GM19463 (cell line): ENCODE results near the gene ERMP1.

ENCODE experiments used
- ATAC-seq: cut with Tn5 transposase; IDR thresholded peaks from one replicate; pipeline ENCODE4 v1.9.1; 2021; ENCODE audit warnings: mild to moderate bottlenecking, moderate library complexity; ENCODE audit not compliant: unreplicated experiment

Gene ERMP1

DNA sequence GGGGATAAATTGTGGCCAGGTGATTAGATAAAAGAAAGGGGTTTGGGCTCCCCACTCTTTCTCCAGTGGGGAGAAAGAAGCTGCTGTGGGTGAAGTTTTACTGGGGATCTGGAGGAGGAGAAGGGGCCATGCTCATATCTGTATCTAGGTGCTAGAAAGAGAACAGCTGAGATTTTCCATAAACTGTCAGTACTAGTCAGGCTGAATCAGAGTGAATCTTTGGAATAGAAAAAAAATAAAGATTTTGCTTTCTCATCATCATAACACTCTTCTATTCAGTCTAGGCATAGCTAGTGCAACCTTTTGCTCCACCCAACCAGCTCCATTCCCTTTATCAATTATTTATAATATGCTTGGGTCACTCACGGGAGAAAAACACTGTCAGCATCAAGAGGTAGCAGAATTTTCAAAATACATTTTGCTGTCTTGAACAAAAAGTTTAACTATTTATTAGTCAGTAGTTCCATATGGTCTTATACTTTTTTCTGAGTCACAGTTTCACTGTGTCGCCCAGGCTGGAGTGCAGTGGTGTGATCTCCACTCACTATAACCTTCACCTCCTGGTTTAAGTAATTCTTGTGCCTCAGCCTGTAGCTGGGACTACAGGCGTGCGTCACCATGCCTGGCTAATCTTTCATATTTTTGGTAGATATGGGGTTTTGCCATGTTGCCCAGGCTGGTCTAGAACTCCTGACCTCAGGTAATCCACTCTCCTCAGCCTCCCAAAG is 21.3 kb upstream of the ERMP1 start:
- ATAC-seq: no peak

- ATAC-seq: no peak
Observed at GRCh38 chr9:5853617-5854016, 20.7 kb upstream of the ERMP1 start.

- ATAC-seq: no peak
Observed at GRCh38 chr9:5852987-5853386, 20.1 kb upstream of the ERMP1 start.

- peak; percentile 92 for ATAC-seq
Observed at GRCh38 chr9:5851445-5851844, 18.5 kb upstream of the ERMP1 start.

DNA sequence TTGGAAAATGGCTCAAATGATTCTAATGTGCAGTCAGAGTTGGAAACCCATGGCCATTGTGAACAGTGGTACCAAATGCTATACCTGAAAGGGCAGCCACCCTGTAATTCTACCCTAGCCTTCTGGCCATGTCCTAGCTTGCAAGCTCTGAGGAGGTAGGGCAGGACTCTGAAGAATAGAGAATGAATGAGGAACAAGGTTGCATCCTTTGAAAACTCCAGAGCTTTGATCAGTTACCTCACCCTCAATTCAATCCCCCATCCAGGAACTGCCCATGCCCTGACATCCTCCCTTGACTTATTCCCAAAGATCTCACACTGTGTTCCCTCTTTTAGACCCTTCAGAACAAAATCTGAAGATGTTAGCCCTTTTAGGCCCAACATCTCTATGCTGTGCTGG is 17.8 kb upstream of the ERMP1 start:
- no peak for ATAC-seq

- no peak for ATAC-seq
Observed at GRCh38 chr9:5848372-5848882, 15.5 kb upstream of the ERMP1 start.

GRCh38 chr9:5846501-5846921 is 13.6 kb upstream of the ERMP1 start:
- no peak for ATAC-seq

DNA sequence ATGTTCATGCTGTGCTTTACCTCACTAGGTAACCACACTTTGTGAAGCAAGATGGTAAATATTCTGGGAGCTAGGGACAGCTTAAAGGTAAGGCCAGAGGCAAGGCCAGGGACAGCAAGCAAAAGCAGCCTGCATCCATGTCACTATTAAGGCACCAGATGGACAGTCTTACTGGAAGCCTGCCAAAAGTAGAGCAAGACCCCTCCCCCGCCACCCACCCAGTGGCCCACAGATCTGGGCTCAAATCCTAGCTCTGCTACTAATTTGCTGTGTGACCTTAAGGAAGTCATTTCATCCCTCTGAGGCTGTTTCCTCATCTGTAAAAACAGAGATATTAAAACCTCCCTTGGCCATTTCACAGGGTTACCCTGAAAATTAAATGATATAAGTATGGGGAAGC is 13.2 kb upstream of the ERMP1 start:
- ATAC-seq: no peak

DNA sequence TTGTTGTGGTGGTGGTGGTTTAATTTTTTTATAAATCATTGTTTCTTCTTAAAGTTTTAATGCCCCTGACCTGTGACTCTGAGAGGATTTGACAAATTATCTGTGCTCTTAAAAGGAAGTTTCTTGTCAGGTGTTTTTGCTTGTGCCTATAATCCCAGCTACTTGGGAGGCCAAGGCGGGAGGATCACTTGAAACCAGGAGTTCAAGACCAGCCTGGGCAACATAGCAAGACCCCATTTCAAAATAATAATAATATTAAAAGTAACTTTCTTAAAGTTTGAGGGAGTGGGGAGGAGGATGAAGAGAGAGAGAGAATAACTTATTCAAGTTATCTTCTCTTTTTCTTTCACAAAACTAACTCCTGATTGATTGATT is 12.2 kb upstream of the ERMP1 start:
- no peak for ATAC-seq

DNA sequence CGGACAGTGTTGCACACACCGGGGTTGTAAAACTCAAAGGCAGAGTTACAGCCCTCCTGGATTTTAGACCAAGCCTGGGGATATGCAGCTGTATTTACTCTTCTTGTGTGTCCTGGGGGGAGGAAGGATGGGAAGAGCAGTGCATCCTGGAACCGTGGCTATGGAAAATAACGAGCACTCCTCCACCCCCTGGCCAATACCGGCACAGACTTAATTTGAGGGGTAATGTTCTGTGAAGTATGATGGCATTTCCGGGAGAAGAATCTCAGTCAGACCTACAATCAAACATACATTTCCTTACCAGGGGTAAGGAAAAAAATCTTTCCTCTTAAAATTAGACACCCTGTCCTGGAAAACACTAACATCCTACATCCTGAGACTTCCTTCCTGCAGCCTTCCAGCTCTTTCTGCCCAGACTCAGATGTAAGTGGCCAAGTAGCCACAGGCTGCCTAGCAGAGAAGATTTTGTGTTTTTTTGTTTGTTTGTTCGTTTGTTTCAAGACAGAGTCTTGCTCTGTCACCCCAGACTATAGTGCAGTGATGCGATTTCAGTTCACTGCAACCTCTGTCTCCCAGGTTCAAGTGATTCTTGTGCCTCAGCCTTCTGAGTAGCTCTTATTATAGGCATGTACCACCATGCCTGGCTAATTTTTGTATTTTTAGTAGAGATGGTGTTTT is 11.0 kb upstream of the ERMP1 start:
- ATAC-seq: no peak

- no peak for ATAC-seq
Observed at GRCh38 chr9:5842929-5843793, 10.2 kb upstream of the ERMP1 start.

- no peak for ATAC-seq
Observed at GRCh38 chr9:5841771-5842573, 9.1 kb upstream of the ERMP1 start.

DNA sequence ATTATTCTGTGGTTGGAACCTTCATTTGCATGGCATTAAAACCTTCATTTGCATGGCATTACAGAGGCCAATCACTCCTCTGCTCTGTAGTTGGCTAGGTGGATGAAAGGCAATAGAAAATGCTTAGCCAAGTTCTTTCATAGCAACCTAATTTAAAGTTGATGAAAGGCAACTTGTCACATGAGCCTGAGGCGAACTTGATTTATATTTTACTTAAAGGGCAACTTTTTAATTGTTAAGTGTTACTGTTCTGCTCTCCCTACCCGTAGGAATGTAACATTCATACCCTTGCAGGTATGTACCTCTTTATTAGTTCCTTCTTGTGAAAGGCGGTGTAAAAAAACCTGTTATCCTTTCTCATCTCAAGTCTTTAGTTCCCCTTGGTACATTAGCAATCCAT is 7.9 kb upstream of the ERMP1 start:
- ATAC-seq: no peak

GRCh38 chr9:5839572-5839902 is 6.6 kb upstream of the ERMP1 start:
- no peak for ATAC-seq

- no peak for ATAC-seq
Observed at GRCh38 chr9:5838884-5839571, 6.1 kb upstream of the ERMP1 start.

DNA sequence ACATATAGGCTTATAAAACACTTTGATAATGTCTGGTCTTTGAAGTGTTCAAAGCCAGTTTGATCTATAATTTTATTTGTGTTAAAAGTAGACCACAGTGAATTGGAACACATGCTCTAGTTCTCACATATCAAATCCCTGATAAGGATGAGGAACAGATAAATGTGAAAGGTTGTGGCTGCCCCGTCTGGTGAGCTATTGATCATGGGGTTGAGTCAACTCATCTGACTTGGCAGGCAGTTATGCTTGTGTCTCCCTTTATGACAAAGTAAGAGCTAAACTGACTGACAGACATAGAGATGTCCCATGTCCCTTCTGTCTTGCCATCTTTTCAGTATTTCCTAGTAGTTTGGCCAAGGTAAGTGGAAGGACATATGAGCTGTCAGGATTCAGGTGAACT is 2.9 kb upstream of the ERMP1 start:
- no peak for ATAC-seq

GRCh38 chr9:5834214-5834613 is 1.3 kb upstream of the ERMP1 start:
- no peak for ATAC-seq

DNA sequence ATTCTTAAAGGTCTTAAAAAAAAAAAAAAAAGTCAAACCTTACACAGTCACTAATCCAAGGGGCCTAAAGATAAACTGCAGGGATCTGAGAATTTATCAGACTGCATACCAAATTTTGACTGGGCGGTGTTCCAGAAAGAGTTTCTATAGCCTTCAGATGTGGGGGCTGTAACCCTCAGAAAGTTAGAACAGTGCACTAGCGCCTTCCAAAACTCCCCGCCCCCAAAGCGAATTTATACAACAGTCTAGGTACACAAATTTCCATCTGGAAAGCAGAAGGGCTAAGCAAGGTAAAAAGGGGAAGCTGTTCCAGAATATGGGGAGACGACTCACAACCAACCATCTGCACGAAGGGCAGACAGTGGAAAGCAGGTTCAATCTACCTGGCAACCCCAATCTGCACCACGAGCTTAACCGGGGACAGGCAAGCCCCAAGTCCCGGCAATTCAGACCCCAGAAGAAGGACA is 813 bp downstream of the ERMP1 start:
- ATAC-seq: no peak

GRCh38 chr9:5825895-5826622 is 6.9 kb downstream of the ERMP1 start:
- ATAC-seq: no peak

DNA sequence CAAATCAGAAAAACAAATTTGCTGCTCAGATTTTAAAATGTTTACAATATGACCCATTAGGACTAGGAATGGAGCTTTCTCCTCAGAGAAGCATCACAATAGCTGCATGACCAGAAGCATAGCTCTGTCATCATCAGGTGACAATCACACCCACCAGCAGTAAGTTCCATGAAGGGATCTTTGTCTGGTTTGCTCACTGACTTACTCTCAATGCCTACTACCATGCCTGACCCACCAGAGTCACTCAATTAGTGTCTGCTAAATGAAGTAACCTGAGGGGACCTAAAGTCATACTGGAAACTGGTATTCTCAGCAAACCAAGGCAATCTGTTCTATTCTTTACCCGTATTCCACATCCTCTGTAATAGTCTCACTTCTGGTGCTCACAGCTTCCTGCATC is 7.7 kb downstream of the ERMP1 start:
- ATAC-seq: no peak
